NCI-H69 (cell line): Measurements from ENCODE around the gene ZNF804B.

ENCODE experiments used
- DNase-seq: peaks from one replicate; lab custom pipeline; 2025; lab: John Stamatoyannopoulos, UW

ZNF804B gene

DNA sequence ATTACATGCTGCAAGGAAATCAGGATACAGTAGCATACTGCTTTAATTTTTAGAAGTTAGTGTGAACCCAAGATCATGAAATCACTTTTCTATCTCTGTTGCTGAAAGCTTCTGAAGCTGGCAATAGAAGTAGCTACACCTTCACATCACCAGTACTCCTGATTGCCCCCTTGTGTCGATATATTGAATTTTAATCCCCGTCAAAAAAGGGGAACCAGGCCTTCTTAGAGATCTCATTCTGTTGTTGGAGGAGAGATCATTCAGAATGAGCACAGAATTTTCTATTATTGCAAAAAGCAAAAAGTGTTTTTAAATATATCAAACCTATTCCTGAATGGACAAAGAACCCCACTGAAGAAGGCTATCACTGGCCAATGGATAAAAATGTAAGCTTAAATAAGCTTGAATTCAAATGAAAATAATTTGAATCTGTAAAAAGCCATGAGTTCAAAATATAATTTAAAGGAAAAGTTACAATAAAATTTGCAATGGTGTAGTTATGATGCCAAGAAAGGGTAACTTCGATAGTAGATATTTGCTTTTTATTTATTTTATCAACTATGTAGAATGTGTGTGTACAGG, 75.7 kb downstream of the ZNF804B start:
- DNase-seq, result peak; percentile 57

DNA sequence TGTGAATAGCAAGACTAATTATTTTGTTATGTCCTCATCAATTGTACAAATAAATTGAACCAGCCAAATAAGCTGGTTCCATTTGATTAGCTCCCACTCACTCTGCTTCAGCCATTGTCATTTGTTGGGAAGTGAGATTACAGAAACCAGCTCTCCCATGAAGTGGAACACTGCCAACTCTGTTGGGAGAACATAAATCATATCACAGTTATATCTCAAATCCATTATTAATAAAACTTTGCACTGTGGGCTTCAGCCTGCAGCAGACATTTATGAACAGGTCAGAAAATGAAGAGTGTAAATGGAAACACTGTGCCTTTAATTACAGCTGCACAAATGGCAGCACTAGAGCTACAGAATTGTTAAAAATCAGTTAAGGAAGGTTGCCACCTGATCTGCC, 82.7 kb downstream of the ZNF804B start:
- no peak for DNase-seq

DNA sequence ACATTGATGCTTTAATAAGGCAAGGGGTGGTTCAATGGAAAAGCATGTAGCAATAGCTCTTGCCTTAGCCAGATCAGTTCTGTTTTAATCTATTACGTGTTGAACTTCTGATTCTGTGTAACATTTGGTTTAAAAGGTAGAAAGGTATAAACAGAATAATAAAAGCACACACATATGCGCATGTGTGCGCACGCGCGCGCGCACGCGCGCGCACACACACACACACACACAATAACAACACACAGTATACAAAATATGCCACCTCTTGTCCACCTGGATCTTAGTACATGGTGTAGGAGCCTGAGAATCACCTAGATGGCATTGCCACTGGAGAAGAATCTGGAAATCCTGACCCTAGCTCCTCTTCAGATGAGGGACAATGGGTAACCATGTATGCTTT, 85.6 kb downstream of the ZNF804B start:
- no peak for DNase-seq

DNA sequence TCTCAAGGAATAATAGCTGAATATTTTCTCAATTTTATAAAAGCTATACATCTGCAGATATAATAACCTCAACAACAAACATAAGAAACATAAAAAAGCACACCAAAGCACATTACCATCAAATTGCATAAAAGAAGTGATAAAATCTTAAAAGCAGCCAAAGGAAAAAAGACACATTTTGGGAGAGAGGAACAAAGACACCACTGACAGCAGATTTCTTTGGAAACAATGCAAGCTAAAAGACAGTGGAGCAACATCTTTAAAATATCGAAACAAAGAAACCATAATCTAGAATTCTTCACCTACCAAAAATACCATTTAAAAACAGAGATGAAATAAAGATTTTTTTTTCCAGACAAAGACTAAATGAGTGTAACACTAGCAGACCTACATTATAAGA, 91.7 kb downstream of the ZNF804B start:
- DNase-seq, result no peak

DNA sequence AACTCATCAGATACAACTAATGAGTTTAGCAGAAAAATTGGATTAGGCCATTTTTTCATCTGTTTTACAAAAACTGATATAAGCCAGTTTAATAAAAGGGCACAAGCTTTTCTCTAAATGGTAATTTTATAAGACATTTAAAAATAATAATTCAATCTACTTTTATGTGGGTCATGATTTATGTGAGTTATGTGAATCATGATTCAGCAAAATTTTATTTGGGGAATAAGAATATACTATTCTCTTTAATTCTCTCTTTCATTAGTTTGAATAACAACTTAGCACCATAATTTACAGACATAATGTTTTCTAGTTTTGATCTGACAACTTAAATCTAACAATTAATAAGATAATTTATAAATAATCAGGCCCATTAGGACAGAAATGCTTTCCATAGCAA, 99.8 kb downstream of the ZNF804B start:
- no peak for DNase-seq

DNA sequence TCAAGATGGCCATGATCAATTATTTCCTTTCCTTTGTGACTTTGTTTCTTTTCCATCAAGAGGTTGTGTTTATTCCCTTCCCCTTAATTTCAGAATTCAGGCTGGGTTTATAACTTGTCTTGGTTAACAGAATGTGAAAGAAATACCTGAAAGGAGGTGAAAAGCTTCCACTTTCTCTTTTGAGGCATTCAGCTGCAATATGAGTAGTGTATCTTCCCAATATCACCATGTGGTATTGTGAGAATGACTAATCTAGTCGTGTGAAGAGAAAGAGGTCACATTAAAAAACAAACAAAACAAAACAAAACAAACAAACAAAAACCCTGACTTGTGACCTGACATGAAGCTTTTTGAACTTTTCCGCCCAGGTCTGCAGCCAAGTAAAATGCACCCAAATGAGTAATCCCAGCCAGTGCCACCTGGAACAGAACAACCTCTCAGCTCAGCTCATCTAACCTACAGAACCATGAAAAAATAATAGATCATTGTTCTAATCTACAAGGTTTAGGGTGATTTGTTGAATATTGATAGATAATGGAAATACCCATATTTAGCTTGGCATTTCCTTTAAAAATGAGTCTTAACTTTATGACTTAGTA, 106.9 kb downstream of the ZNF804B start:
- DNase-seq, result no peak

DNA sequence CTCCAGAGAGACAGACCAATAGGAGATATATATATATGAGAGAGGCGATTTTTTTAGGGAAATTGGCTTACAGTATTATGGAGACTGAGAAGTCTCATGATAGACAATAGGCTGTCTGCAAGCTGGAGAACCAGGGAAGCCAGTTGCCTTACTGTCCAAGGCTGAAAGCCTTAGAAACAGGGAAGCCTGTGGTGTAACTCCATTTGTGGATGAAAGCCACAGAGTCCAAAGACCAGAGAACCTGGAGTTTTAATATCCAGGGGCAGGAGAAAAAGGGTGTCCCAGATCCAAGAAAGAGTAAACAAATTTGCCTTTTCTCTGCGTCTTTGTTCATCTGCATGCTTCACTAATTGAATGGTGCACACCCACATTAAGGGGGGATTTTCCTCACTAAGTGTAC, 107.7 kb downstream of the ZNF804B start:
- DNase-seq, result no peak

DNA sequence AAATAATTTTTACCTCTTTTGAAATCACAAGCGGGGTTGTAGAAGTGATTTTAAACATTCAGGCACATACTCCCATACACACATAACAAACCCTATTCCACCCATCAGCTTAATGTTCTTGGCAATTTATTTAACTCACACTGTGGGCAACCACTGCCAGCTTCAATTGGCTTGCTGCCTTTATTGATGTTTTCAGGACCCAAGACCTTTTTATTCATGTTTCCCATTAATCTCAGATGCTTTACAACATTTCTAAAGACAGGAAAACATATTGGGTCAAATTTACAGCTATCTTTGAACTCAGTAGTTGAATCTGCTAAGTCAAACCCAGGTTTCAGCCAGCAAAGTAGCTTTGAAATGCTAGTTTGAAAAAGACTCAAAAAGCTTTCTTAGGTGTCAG, 109.0 kb downstream of the ZNF804B start:
- no peak for DNase-seq

DNA sequence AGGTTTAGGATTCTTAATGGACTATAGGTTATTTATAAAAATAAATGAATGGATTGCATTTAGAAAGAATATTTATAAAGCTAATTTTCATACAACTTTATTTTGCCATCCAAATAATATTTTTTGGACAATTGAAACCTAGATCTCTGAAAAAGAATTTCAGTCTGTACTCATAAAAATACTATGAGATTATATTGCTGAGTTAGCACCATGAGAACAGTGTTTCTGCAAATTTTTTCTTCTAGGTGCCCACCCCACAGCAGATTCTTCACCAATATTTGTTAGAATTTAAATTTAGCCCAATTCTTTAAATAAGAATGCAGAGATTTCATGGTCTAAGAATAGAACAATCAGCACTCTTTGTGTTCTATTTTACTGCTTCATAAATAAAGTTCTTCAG, 121.6 kb downstream of the ZNF804B start:
- no peak for DNase-seq

DNA sequence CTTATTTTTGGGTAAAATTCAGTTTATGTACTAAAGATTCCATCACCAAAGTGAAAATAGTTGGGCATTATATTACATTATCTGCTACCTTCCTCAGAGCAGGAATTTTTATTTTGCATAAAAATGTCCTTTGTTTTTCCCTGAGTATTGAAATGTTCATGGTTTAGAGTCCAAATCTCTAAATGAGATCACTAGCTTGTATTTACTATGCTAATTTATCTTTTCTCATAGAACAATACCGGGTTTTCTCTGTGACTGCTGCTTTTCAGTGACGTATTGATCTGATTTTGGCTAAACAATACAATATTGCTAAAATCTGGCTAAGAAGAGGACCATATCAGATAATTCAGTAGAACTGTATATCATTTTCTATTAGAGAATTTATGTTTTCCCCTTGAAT, 125.6 kb downstream of the ZNF804B start:
- no peak for DNase-seq

DNA sequence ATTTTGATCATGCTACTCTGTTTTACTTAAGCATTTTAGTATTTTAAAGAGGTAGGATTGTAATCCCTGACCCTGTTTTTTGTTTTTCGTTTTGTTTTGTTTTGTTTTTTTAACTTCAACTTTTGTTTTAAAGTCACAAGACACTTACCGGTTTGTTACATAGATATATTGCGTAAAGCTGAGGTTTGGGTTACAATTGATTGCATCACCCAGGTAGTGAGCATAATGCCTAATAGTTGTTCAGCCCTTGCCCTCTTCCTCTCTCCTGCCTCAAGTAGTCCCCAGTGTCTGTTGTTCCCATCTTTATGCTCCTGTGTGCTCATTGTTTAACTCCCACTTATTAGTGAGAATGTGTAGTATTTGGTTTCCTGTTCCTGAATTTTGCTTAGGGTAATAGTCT, 129.2 kb downstream of the ZNF804B start:
- DNase-seq, result no peak

DNA sequence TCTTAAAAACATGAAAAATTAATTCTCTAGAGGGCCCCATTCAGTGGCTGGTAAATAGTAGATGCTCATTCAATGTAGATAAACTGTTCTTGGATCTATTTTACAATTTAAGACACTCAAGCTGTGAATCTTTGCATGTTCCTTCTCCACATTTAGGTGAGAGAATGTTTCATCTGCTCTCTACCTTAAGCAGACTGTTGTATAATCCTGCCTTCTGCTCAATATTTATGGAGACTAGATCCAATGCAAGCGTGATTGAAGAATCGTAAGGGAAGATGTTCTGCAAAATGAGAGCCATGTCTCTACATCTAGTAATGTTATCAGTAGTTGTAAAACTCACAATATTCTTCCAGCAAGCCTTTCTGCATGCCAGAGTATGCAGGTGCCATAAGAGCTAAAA, 151.0 kb downstream of the ZNF804B start:
- DNase-seq, result no peak

DNA sequence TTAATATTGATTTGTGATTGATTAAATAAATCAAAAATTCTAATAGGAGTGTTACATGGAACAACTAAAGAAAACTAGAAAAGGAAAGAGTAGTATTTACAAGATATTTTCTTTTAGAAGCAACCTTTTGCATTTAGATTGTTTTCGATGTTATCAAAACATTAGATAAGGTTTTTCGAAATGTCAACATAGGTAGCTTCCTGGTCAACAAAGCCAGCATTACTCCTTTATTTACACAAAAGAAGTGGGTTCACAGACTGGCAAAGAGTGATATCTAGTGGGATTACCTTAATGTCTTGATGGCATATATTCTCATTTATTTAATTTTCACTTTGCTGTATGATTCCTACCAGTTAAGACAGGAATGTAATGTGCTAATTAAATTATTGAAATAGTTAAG, 153.4 kb downstream of the ZNF804B start:
- no peak for DNase-seq

DNA sequence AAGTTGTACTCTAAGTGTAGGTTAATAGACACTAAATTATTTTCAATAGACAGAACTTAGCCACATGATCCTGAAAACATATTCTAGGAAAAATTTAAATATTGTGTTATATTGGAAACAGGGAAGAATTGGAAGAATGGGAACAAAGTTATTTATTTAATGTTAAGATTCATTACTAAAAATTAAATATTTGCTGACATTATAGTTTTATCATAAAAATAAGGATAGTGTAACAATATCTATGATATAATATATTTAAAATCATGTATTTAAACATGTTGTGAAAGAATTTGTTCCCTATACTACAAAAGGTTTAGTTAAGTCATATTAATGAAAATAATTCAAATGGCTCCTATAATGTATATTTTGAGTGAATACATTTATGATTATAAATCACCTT, 156.1 kb downstream of the ZNF804B start:
- DNase-seq, result no peak

DNA sequence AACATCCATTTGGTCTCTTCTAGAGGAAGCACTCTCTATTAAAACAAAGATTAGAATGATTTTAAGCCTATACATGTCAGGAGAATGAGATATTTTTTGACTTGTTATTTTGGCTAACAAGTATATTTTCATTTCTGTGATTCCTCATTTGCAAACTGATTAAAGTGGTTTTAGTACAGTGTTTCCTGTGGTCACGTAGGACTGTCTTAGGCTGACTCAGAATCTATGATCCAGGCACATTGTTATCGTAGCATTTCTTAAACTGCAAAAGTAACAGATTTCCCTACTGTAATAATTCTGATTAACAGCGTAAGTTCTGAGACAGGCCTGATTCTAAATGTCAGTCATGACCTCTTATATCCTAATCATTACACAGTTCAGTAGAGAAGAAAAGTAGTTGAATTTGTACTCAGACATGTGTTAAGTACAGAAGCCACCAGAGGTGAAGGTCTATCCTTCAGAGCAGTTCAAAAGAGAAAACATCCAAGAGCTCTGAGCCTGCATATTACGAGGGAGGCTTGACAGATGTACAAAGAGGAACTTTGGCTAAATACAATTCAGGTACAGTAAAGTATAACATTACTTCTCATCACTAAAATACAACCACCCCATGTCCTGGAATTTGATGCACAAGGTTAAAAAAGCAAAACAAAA, 160.1 kb downstream of the ZNF804B start:
- DNase-seq, result no peak

DNA sequence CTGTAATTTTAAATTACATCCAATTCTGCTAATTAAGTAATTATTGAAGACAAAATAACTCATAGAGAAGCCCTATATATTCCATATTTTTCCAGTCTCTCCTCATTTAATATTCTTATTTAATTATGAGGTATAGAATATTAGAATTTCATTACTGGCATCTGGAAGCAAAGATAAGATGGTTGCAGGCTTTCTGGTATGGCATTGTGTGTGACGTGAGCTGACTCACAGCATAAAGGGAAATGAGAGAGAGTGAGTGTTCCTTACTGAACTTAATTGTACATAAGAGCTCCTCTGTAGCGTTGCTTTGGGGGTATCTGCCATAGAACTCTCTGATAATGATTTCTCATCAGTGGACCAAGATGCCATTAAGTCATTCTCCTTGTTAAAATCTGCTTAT, 163.4 kb downstream of the ZNF804B start:
- DNase-seq, result no peak

DNA sequence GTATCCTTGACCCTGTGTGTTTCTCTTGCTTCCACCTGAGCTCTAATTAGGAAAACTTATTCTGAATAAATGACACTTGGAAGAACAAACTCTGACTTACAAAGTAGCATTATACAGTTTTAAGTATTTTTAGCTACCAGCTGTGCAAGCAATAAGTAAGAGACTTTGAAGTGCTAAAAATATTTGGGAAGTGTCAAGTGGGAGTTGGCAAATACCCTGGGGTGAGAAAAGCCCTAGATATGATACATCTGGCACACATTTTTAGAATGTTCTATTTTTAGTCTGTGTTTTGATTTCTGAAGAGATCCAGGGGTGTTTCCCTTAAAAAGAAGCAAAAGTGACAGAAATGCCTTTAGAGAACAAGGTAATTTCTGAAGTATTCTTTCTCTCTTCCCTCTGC, 168.8 kb downstream of the ZNF804B start:
- DNase-seq, result no peak

DNA sequence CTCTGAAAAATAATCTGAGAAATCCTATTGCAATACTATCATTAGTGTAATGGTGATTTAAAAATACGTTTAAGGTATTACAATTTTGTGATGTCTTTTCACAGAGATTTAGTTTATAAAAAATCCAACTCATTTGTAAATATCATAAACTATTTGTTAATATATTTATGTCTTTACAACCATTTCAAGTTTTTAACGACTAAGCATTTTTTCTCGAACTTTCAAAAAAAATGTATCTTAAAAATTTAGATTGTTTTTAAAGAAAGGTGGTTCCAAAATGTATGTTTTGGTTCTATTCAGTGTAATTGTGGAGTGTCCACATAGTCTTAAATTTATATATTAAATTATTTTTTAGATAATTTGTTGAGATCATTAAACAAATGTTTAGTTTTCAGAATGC, 170.2 kb downstream of the ZNF804B start:
- DNase-seq, result no peak

DNA sequence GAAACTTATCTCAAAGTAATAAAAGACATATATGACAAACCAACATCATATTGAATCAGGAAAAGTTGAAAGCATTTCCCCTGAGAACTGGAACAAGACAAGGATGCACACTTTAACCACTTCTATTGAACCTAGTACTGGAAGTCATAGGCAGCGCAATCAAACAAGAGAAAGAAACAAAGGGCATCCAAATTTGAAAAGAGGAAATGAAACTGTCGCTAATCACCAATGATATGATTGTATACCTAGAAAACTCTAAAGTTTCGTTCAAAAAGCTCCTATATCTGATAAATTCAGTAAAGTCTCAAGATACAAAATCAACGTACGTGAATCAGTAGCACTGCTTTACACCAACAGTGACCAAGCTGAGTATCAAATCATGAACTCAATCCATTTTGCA, 173.8 kb downstream of the ZNF804B start:
- DNase-seq, result no peak

DNA sequence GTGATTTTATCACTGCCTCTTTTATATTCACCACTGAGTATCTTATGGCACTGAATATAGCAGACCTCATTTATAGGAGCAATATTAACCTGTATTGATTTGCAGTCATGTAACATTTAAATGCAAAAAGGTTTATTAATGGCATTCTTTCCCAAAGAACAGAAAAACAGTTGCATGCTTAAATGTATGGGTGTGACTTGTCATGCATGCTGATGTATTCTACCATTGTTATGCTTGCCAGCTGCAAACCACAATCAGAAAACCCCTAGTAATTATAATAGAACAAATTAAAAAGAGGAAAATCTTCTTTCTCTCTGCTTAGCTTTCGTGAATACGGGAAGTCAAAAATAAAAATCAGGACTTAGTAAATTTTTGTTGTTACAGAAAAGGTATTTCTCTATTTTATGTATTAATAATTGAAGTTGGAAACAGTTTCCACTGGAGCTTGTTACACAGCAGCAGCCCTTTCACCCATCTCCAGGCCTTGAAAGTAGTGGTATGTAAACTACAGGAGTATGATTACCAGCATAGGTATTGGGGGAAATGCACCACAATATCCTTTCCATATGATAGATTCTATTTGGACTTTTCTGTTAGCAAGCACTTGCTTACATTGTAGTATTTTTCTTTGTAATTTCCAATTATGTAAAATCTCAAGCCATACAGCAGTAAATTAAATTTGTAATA, 183.5 kb downstream of the ZNF804B start:
- no peak for DNase-seq

DNA sequence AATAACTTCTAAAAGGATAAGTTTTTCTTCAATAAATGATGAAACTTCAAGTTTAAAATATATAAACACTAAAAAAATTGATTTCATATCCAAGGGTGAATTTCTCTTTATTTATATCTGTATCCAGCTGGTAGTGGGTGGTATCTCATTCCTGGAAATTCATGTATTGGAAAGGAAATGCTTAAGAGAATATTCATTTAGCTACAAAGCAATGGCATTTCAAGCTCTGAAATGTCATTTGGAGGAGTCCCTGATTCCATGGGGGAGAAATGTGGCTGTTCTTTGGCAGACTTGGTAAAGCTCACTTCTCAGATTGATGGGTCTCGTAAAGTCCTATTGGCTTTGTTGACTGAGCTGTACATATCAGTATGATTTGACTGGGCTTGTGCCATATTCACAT, 192.3 kb downstream of the ZNF804B start:
- no peak for DNase-seq

DNA sequence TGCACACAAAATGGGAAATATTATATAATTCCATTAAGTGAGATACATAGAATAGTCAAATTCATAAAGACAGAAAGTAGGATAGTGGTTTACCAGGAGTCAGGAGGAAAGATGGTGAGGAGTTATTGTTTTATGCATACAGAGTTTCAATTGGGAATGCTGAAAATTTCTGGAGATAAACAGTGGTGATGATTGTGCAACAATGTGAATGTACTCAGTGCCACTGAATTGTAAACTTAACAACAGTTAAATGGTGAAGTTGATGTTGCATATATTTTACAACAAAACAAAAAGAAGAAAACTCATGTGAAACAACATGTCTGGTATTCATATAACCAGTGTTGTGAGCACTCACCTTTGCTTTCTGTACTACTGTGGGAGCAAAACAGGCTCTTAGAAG, 204.9 kb downstream of the ZNF804B start:
- no peak for DNase-seq

DNA sequence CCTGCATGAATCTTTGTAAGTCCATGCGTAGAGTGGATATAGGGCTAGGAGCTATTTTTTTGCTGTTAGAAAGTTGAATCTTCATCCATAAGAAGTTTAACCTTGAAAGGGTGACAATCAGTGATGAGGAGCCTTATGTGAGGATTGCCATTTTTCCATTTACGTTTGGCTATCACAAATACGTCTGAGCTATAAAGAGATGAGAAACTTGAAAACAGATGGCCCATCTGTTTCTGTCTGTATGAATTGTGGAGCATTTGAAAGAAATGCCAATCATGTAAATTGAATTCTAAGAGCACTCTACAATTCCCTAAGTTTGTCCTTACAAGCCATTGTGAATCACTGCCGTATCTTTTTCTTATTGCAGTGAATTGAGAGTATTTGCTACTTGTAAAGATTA, 205.9 kb downstream of the ZNF804B start:
- DNase-seq, result no peak
